Measurements from ENCODE around the gene SLC25A2.

GRCh38 chr5:141349917-141350619 lies 46.2 kb upstream of the SLC25A2 start, which contains the start of gene PCDHGB1:
- TF ChIP-seq EP300 (conservative IDR thresholded peaks at IDR 0.05; ENCODE audit: poor library complexity, severe bottlenecking), result no peak
- no peak for TF ChIP-seq CTCF (IDR thresholded peaks at IDR 0.05; ENCODE audit: poor library complexity, severe bottlenecking)
- TF ChIP-seq EZH2 (IDR thresholded peaks at IDR 0.05; ENCODE audit: borderline replicate concordance, insufficient read depth, low read length, poor library complexity, severe bottlenecking), result no peak
- TF ChIP-seq REST (IDR thresholded peaks at IDR 0.05; ENCODE audit: borderline replicate concordance), result no peak

Measured in neural cell (in vitro differentiated cells).